C1 segment of cervical spinal cord (tissue), 14 donors: ENCODE data around the gene SMC1B.
"Not testable (repeated sequence)": the region's sequence is repeated elsewhere in the genome, so short reads cannot be mapped to it uniquely, and the experiment has no call there.

Source experiments
- DNase-seq, 14 donors: peaks; one replicate each; lab custom pipeline; 2025; lab: John Stamatoyannopoulos, UW

Gene SMC1B

GRCh38 chr22:45413368-45414211 is at the start of gene SMC1B, which contains the start of gene RIBC2:
TSS of gene SMC1B (minus strand) at chr22:45413599. CDS start at chr22:45413567, 32 bp downstream.
TSS of gene RIBC2 (plus strand) at chr22:45413693. CDS start at chr22:45413887, 194 bp downstream.
- DNase-seq: peak in 5 of 14 donors; percentile 2 to 25 (median 15)

- no peak for DNase-seq
Measured at GRCh38 chr22:45462034-45462655, 48.7 kb upstream of the SMC1B start.

GRCh38 chr22:45460288-45461109 is 47.1 kb upstream of the SMC1B start:
- DNase-seq: no peak

- DNase-seq: no peak
Measured at GRCh38 chr22:45459235-45459634, 45.8 kb upstream of the SMC1B start.

- DNase-seq: no peak
Measured at GRCh38 chr22:45458532-45458931, 45.1 kb upstream of the SMC1B start.

- DNase-seq: no peak
Measured at GRCh38 chr22:45456811-45457210, 43.4 kb upstream of the SMC1B start.

- DNase-seq: no peak
Measured at GRCh38 chr22:45455621-45456020, 42.2 kb upstream of the SMC1B start.

GRCh38 chr22:45455212-45455611 is 41.8 kb upstream of the SMC1B start:
- DNase-seq: no peak

- DNase-seq: no peak
Measured at GRCh38 chr22:45454275-45454674, 40.9 kb upstream of the SMC1B start.

GRCh38 chr22:45453764-45454163 is 40.4 kb upstream of the SMC1B start:
- no peak for DNase-seq

- DNase-seq: no peak
Measured at GRCh38 chr22:45452565-45453379, 39.4 kb upstream of the SMC1B start.

- DNase-seq: no peak
Measured at GRCh38 chr22:45451972-45452371, 38.6 kb upstream of the SMC1B start.

- no peak for DNase-seq
Measured at GRCh38 chr22:45450921-45451651, 37.7 kb upstream of the SMC1B start.

- DNase-seq: no peak
Measured at GRCh38 chr22:45450101-45450785, 36.8 kb upstream of the SMC1B start.

GRCh38 chr22:45449442-45449841 is 36.0 kb upstream of the SMC1B start:
- DNase-seq: not testable (repeated sequence)

GRCh38 chr22:45448431-45448830 is 35.0 kb upstream of the SMC1B start:
- DNase-seq: no peak

GRCh38 chr22:45447596-45447995 is 34.2 kb upstream of the SMC1B start:
- DNase-seq: not testable (repeated sequence)

GRCh38 chr22:45446216-45446615 is 32.8 kb upstream of the SMC1B start:
- no peak for DNase-seq

- no peak for DNase-seq
Measured at GRCh38 chr22:45445031-45445710, 31.8 kb upstream of the SMC1B start.
